NT2/D1 (cell line): ENCODE data around the gene LRRC75B.
"Not testable (repeated sequence)": the region's sequence is repeated elsewhere in the genome, so short reads cannot be mapped to it uniquely, and the experiment has no call there.

Experiments used
- SUZ12 ChIP-seq: IDR thresholded peaks from 2 replicates; pipeline ENCODE4 v1.6.1; 2011; ENCODE audit not compliant: insufficient read length, insufficient read depth; ENCODE audit errors: extremely low read depth
- YY1 ChIP-seq: IDR thresholded peaks from 2 replicates; pipeline ENCODE4 v1.6.1; 2011; ENCODE audit not compliant: insufficient read length, insufficient read depth
- ZNF274 ChIP-seq: IDR thresholded peaks from 2 replicates; pipeline ENCODE4 v1.6.1; 2011; ENCODE audit warnings: mild to moderate bottlenecking, low read depth, low read length

DNA sequence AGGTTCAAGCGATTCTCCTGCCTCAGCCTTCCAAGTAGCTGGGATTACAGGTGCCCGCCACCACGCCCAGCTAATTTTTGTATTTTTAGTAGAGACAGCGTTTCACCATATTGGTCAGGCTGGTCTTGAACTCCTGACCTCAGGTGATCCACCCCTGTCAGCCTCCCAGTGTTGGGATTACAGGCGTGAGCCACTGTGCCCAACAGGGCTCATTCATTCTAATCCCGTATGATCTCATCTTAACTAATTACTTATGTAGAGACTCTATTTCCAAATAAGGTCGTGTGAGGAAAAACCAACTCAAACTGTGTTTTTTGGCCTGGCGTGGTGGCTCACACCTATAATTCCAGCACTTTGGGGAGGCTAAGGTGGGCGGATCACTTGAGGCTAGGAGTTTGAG is 4.2 kb upstream of the LRRC75B start:
- TF ChIP-seq ZNF274, SUZ12, YY1: not testable (repeated sequence)
